Neural crest cell (in vitro differentiated cells): ENCODE data around the gene ZSWIM6. TPM values are rescaled to one million over a fixed set of nuclear protein-coding genes. Genes with fewer than 3 reads are reported as not detected.

Experiments
- DNase-seq: peaks from one replicate; pipeline ENCODE4 v3.0.0; 2021; ENCODE audit warnings: low read depth, mixed read lengths, low spot score
- H3K27ac Mint-ChIP-seq: one replicate; pipeline ENCODE4 v1.8.0; 2021; ENCODE audit warnings: mild to moderate bottlenecking, mixed read lengths; ENCODE audit not compliant: unreplicated experiment
- H3K27me3 Mint-ChIP-seq: 2 replicates; pipeline ENCODE4 v1.8.0; 2021; ENCODE audit warnings: low read depth, mild to moderate bottlenecking, mixed read lengths
- H3K36me3 Mint-ChIP-seq: 2 replicates; pipeline ENCODE4 v1.8.0; 2021; ENCODE audit warnings: low read depth, mild to moderate bottlenecking, mixed read lengths
- H3K4me1 Mint-ChIP-seq: 2 replicates; pipeline ENCODE4 v1.8.0; 2021; ENCODE audit warnings: mixed read lengths
- H3K4me3 Mint-ChIP-seq: one replicate; pipeline ENCODE4 v1.8.0; 2021; ENCODE audit warnings: mild to moderate bottlenecking, mixed read lengths
- H3K9me3 Mint-ChIP-seq: 2 replicates; pipeline ENCODE4 v1.8.0; 2021; ENCODE audit warnings: mixed read lengths
- total RNA-seq: library from RNA; stranded (reverse); gene quantifications from 2 replicates; pipeline ENCODE4 v1.2.1, GENCODE V29; 2021
- TF ChIP-seq, protein P1 (sequence below): fragments of 200-600 bp; sonication (generic); conservative IDR thresholded peaks from 2 replicates; pipeline ENCODE4 v1.5.0; 2021; ENCODE audit warnings: antibody characterized with exemption, mild to moderate bottlenecking

ZSWIM6 gene
- total RNA-seq, 1 donor from 2014 or later, result 33.8 TPM

DNA sequence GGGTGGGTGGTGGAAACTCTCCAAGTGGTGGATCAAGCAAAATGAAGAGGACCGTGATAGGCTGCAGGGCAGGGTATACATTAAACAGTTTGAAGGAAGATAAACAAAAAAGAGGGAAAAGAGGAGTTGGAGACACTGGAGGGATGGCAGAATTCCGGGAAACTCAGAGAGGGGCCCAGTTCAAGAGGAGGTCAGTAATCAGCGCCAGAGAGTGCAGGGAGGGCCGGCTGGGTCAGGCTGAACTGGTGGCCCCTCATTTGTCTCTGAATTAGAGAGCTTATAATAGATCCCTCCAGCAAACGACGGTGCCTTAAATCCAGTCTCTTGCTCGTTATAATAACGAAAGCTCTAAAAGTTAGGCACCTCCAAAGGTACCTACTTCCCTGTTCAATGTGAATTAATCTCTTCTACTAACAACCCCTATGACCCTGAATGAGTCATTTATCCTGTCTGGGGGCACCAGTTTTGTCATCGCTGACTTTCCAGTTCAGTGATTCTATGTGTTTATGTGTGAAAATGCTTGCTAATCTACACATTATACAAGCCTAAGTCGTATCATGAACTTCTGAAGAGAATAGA lies 2.4 kb upstream of the ZSWIM6 start:
- H3K27ac Mint-ChIP-seq, result no peak overlapping the region
- peaks cover 2% of the 10 kb centered on the region for H3K27me3 Mint-ChIP-seq
- TF ChIP-seq, protein P1, sequence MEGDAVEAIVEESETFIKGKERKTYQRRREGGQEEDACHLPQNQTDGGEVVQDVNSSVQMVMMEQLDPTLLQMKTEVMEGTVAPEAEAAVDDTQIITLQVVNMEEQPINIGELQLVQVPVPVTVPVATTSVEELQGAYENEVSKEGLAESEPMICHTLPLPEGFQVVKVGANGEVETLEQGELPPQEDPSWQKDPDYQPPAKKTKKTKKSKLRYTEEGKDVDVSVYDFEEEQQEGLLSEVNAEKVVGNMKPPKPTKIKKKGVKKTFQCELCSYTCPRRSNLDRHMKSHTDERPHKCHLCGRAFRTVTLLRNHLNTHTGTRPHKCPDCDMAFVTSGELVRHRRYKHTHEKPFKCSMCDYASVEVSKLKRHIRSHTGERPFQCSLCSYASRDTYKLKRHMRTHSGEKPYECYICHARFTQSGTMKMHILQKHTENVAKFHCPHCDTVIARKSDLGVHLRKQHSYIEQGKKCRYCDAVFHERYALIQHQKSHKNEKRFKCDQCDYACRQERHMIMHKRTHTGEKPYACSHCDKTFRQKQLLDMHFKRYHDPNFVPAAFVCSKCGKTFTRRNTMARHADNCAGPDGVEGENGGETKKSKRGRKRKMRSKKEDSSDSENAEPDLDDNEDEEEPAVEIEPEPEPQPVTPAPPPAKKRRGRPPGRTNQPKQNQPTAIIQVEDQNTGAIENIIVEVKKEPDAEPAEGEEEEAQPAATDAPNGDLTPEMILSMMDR, result no peak
- H3K4me3 Mint-ChIP-seq, result peak overlapping the region; percentile 94
- H3K9me3 Mint-ChIP-seq, result no peaks in the 10 kb centered on the region
- H3K36me3 Mint-ChIP-seq, result peaks cover 3% of the 10 kb centered on the region
- H3K4me1 Mint-ChIP-seq, result peaks cover 41% of the 10 kb centered on the region
- no peak for DNase-seq

DNA sequence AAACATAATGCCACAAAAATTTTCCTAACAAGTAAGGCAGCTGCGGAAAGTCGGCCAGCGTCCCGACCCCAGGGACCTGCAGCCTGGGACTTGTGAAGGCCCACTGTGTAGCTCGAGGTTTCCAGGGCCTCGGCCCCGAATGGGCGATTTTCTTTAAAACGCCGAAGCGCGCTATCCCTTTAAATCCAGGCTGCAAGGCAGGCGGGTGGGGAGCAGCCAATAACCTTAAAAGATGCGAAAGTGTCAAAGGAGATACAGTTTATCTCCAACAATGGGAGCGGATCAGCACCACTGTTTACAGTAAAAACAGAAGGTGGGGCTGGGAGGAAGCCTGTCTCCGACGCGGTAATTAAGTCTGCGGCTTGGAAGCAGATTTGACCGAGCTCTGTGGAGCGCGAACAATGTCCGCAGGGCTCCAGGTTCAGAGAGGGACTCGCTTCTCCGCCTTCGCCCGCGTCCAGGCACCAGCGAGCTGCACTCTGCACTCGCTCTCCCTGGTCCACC lies 1.7 kb upstream of the ZSWIM6 start:
- H3K27ac Mint-ChIP-seq, result peak overlapping the region; percentile 28
- H3K36me3 Mint-ChIP-seq, result peaks cover 3% of the 10 kb centered on the region
- DNase-seq, result no peak
- peaks cover 49% of the 10 kb centered on the region for H3K4me1 Mint-ChIP-seq
- H3K27me3 Mint-ChIP-seq, result peaks cover 2% of the 10 kb centered on the region
- H3K4me3 Mint-ChIP-seq, result peak overlapping the region; percentile 94
- TF ChIP-seq, protein P1, result no peak
- H3K9me3 Mint-ChIP-seq, result no peaks in the 10 kb centered on the region

DNA sequence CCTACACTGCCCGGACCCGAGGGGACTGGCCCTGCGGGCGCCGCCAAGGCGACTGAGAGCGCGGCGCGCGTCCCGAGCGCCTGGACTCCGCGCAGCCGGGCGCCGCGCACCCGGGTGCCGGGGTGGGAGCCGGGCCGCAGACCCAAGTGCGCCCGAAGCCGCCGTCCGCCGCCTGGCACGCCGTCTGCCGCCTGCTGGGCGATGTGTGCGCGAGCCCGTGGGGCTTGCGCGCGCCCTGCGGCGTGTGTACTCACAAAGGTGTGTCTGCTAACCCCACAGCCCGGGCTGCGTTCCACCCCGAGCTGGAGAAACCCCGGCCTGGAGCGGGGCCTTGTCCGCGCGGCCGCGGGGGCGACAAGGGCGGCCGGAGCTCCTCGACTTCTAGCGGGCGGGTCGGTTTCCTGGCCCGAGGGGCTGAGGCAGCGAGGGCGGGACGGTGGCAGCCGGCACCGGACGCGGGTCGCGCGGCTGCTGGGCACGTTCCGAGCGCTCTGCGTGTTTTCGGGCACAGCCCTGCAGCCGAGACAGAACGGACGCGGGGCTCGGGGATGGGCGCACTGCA lies 1.1 kb upstream of the ZSWIM6 start:
- Mint-ChIP-seq H3K4me1 (peaks cover 53% of the 10 kb centered on the region), H3K9me3 (no peaks in the 10 kb centered on the region), H3K27ac (peak overlapping the region; percentile 28), H3K27me3 (peaks cover 2% of the 10 kb centered on the region), H3K4me3 (peak overlapping the region; percentile 100), H3K36me3 (peaks cover 3% of the 10 kb centered on the region)
- TF ChIP-seq, protein P1, result peak; percentile 60
- peak; percentile 61 for DNase-seq

DNA sequence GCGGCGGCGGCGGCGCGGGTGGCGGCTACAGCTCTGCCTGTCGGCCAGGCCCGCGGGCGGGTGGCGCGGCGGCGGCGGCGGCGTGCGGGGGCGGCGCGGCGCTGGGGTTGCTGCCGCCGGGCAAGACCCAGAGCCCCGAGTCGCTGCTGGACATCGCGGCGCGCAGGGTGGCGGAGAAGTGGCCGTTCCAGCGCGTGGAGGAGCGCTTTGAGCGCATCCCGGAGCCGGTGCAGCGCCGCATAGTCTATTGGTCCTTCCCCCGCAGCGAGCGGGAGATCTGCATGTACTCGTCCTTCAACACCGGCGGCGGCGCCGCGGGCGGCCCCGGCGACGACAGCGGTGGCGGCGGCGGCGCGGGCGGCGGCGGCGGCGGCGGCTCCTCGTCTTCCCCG lies 296 bp downstream of the ZSWIM6 start:
- H3K27me3 Mint-ChIP-seq, result peaks cover 2% of the 10 kb centered on the region
- H3K9me3 Mint-ChIP-seq, result no peaks in the 10 kb centered on the region
- DNase-seq, result peak; percentile 44
- H3K4me1 Mint-ChIP-seq, result peaks cover 62% of the 10 kb centered on the region
- TF ChIP-seq, protein P1, result no peak
- H3K36me3 Mint-ChIP-seq, result peaks cover 14% of the 10 kb centered on the region
- H3K27ac Mint-ChIP-seq, result no peak overlapping the region
- H3K4me3 Mint-ChIP-seq, result peak overlapping the region; percentile 100

DNA sequence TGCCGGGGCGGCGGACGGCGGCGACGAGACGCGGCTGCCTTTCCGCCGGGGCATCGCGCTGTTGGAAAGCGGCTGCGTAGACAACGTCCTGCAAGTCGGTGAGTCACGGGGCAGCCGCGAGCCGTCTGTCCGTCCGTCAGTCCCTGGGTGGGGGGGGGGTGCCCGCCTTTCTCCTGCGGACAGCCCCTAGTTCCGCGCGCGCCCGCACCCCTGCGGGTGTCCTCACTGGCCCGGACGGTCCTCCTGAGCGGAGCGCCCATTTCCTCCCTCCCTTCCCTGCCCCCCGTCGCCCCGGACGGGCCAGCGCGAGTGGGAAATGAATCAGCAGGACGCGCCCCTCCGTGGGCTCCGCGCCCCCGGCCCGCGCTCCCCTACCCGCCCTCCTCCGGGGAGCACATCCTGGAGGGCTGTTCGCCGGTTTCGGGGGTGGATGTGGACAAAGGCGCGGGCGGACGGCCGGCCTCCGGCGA lies 828 bp downstream of the ZSWIM6 start:
- peak overlapping the region; percentile 89 for H3K4me3 Mint-ChIP-seq
- peaks cover 62% of the 10 kb centered on the region for H3K4me1 Mint-ChIP-seq
- TF ChIP-seq, protein P1, result no peak
- no peak overlapping the region for H3K27ac Mint-ChIP-seq
- peaks cover 16% of the 10 kb centered on the region for H3K36me3 Mint-ChIP-seq
- peaks cover 2% of the 10 kb centered on the region for H3K27me3 Mint-ChIP-seq
- H3K9me3 Mint-ChIP-seq, result no peaks in the 10 kb centered on the region
- DNase-seq, result no peak
